GM21526 (cell line): ENCODE data around the gene STMN1.
A peak's percentile ranks its signal among the peaks of the same experiment; 100 is the strongest.
"Not testable (repeated sequence)": the region's sequence is repeated elsewhere in the genome, so short reads cannot be mapped to it uniquely, and the experiment has no call there.

ENCODE experiments used
- ATAC-seq: cut with Tn5 transposase; IDR thresholded peaks from one replicate; pipeline ENCODE4 v1.9.1; 2021; ENCODE audit warnings: moderate library complexity; ENCODE audit not compliant: unreplicated experiment, low FRiP score

STMN1 gene

DNA sequence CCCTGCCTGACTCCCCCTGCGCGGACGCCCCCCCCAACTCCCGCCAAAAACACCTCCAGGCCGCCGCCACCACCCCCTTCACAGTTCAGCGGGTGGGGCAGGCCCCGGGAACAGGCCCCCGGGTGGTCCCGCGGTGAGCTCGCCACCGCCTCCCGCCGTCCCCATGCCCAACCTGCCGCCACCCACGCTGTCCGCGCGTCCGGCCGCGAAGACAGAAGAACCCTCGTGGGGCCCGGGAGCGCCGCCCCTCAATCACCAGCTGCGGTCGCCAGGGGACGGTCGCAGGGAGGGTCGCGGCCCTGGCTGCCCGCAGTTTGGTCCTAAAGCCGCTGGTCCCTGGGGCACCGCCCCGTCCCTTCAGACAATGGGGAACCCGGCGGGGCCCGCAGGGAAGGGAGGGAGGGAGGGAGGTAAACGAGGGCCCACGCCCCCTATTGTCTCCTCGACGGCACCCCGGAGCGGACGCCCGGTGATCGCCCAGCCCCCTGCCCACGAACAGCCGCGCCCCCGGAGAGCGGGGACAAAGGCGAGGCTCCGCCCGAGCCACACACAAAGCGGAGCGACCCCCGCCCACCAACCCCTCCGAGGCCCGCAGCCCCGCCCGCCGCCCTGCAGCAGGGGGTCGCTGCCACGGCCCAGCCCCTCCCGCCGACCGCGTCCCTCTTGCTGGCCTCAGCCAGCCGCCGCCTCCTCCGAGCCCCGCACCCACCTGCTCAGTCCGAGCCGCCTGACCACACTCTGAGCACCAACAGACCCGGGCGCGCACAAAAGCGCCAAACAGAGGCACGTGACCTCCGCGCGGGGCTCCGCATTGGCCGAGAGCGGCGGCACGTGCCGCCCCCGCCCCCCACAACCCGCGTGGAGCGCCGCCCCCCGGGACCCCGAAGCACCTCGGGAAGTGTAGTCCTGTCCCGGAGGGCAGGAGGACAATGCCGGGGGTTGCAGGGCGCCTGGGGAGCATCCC is at the start of gene STMN1:
Gene STMN1 (minus strand): TSS at position 740 of the 964 bp plus-strand sequence. CDS start 1,743 bp downstream, outside the sequence.
- peak; percentile 48 for ATAC-seq

GRCh38 chr1:25955553-25955952 is 49.3 kb upstream of the STMN1 start:
- ATAC-seq: no peak

DNA sequence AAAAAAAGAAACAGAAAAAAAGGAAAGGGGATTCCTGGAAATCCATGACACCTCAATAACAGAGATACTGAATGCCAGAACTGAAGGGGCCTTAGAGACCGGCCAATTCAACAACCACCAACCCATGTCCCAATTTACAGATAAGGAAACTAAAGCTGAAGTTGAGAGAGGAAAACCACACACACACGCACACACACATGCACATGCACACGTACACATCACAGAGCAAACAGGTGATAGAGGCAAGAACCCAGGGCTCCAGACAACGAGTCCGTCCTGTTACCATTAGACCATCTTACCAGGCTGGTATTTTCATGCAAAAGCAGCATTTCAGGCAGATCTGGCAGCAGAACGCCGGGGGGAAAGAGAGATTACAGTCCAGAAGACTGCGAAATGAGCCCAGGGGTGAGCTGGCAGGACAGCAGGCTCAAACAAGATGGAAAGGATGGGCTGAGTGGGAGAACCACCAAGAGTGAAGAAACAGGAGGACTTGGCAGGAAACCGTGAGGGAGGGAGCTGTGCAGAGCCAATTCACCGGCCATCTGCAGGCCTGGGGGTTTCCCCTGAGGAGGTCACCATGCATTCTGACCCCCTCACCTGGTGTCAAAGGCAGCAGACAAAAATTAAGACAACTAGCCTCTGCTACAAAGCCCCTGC is 48.2 kb upstream of the STMN1 start:
- no peak for ATAC-seq

DNA sequence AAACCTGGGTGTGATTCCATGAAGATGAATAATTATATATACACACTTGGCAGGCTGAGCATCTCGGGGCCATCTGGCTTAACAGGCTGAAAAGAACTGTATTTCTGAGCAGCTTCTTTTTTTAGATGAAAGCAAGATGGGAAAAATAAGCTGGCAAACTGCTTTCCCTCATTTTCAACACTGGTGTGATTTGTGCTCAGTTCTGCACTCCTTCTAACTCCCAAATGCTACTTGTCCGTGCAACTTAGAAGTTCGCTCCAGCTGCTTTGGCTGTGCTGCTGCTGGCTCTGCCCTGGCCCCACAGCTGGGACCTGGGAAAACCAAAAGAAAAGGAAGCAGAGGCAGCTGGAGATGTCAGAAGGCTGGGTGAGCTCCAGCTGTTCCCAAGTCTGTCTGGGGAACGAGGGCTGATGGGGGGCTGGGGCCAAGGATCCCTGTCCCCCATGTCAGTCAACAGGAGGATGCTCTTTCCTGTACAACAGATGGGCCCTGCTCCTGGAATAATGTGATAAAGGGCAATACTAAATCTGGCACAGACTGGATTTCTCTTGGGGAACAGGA is 46.7 kb upstream of the STMN1 start:
- ATAC-seq: no peak

DNA sequence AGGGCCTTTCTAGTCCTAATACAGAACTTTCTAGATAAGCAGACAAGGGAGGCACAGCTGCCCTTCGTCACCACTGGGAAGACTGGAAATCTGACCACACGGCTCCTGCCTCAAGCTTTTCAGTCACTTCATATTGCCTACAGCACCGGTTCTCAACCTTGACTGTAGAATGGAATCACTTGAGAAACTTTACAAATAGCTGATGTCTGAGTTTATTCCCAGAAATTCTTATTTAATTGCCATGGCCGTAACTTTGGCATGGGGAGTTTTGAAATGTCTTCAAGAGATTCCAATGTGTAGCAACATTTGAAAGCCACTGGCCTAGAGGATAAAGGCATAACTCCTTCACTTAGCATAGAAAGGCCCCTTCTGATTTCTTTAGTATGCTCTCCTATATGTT is 42.4 kb upstream of the STMN1 start:
- ATAC-seq: no peak

GRCh38 chr1:25947027-25947426 is 40.8 kb upstream of the STMN1 start:
- ATAC-seq: no peak

- ATAC-seq: no peak
Observed at GRCh38 chr1:25945761-25946160, 39.5 kb upstream of the STMN1 start.

DNA sequence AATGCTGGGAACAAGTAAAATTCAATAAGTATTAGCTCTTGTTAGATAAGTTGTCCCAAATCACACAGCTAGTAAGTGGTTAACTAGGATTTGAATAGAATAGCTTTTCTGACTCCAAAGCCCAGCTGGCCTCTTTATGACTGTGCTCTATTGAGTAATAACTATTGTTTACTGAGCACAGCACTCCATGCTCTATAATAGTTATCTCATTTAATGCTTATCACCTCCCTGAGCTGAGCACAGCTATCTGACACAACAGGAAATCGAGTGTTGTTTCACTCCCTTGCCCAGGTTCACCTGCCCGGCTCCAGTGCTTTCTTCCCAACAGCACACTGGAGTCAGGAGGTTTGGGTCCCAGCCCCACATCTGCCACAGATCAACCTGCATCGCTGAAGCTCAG is 38.8 kb upstream of the STMN1 start:
- no peak for ATAC-seq

GRCh38 chr1:25943511-25943910 is 37.3 kb upstream of the STMN1 start:
- ATAC-seq: not testable (repeated sequence)

DNA sequence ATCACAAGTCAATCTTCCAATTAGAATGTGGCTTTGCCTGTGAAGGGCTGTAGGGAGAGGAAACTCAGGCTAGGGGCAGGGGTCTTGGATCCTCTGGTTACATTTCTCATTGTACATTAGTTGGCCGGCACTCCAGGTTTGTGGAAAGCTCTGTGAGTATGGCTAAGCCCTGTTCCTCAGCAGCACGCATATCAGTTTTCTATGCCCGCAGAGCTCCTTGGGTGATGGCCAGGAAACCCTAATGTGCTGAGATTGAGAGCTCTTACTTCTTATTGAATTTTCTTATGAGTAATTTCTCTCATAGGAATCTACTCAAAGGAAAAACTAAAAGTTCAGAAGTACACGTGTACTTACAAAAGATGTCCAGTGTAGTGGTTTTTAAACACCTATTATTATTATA is 30.7 kb upstream of the STMN1 start:
- ATAC-seq: no peak

GRCh38 chr1:25933479-25934365 is 27.5 kb upstream of the STMN1 start:
- ATAC-seq: no peak

- ATAC-seq: not testable (repeated sequence)
Observed at GRCh38 chr1:25932811-25933400, 26.7 kb upstream of the STMN1 start.

DNA sequence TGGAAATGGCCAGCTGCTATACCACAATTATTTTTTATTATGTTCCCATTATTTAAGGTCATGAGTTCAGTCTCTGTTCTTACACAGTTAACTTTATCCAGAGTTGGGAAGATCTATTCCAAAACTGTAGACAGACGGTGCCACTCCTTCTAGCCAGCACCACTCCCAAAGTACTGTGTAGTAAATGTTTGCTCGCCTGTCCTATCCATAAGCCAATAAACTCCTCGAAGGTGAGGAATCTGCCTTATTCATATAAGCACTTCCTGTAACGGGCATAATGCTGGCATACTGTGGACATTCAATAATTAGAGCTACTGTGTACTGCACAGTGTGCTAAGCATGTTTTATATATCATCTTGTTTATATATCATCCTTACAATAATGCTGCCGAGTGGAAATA is 26.1 kb upstream of the STMN1 start:
- no peak for ATAC-seq

DNA sequence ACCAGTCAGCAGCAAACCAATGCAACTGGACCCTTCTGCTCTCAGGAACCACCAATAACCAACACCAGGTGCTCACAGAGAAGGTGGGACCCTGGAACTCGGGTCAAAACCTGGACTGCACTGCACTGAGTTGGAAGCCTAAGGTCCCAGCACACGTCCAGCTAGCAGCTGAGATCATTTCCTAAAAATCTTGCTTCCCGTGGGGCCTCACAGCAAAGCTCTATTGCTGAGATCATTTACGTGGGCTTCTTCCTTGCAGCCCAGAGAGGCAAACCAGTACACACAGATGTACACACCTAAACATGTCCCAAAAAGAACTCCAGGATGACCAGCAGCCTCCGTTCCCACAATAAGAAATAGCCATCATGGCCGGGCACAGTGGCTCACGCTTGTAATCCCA is 22.8 kb upstream of the STMN1 start:
- ATAC-seq: no peak

GRCh38 chr1:25927521-25928265 is 21.5 kb upstream of the STMN1 start:
- ATAC-seq: no peak

- ATAC-seq: no peak
Observed at GRCh38 chr1:25926731-25927496, 20.7 kb upstream of the STMN1 start.

- ATAC-seq: no peak
Observed at GRCh38 chr1:25924454-25924853, 18.2 kb upstream of the STMN1 start.

- ATAC-seq: no peak
Observed at GRCh38 chr1:25922971-25923552, 16.8 kb upstream of the STMN1 start.
